ENCODE results near the gene TMEM182.

Gene TMEM182

DNA sequence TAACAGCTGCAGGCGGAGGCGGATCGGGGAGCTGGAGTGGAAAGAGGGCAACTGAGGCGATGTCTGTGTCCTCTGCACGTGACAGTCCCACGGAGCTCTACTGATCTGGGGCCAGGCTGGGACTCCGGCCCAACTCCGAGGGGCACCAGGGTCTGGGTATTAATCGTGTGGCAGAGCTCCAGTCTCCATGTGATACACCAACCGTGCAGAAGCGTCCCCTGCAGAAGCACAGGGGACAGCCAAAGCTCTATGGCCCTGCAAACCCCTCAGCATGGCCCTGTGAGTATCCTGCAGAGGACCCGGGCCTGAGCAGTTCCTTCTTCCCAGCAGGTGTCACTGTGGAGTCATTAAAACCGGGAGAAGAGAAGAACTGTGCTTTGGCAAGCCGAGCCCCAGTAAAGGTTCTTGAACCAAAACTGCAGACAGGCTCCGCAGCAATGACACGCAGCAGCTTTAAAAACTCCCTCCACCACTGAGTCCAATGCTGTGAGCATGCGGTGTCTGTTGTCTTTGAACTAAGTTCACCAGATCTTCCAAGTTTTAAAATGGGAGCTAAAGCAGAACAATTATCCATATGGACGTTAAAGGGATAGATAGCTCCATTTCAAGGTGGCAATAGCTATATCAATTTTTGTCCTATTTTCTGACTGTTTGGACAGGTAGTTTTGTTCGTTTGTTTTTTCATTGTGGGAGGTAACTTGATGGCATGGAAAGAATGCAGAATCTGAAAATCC lies 79.4 kb downstream of the TMEM182 start:
- DNase-seq (ENCODE audit: low read depth), result no peak
- H3K4me3 ChIP-seq (ENCODE audit: low read length), result no peak overlapping the region
- TF ChIP-seq CTCF (conservative IDR thresholded peaks at IDR 0.05; ENCODE audit: low read depth, low read length), result peak; percentile 75

DNA sequence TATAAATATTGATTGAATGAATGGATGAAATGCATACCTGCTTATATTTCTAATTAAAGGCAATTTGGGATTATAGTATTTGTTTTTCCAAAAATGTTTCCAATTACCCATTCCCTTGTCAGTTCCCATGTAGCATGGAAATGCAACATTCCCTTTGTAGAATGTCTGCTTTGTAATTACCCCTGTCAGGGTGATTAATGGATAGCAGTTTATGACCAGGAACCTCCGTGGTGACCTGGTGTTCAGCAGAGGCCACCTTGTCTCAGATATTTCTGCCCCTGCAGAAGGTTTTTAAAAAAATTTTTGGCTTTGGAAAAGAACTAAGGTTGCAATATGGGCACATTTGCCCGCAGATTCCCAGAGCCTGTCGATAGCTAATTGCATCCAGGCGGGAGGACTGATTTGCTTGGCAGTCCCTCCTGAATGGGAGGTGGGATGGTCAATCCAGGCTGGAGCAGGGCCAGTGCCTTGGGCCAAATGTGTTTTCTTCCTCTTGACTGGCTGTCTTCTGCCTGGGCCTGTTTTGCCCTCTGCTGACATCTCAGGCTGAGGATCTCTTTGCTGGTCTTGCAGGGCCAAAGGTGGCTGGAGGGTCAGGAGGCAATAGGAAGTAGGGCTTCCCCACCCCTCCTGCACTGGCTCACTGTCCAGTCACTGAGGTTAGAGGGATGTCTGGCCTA lies 82.1 kb downstream of the TMEM182 start:
- H3K4me3 ChIP-seq (ENCODE audit: low read length), result no peak overlapping the region
- TF ChIP-seq CTCF (conservative IDR thresholded peaks at IDR 0.05; ENCODE audit: low read depth, low read length), result no peak
- DNase-seq (ENCODE audit: low read depth), result no peak

GRCh38 chr2:102844911-102845310 lies 83.1 kb downstream of the TMEM182 start:
- no peak for DNase-seq (ENCODE audit: low read depth)
- H3K4me3 ChIP-seq (ENCODE audit: low read length), result no peak overlapping the region
- TF ChIP-seq CTCF (conservative IDR thresholded peaks at IDR 0.05; ENCODE audit: low read depth, low read length), result no peak

DNA sequence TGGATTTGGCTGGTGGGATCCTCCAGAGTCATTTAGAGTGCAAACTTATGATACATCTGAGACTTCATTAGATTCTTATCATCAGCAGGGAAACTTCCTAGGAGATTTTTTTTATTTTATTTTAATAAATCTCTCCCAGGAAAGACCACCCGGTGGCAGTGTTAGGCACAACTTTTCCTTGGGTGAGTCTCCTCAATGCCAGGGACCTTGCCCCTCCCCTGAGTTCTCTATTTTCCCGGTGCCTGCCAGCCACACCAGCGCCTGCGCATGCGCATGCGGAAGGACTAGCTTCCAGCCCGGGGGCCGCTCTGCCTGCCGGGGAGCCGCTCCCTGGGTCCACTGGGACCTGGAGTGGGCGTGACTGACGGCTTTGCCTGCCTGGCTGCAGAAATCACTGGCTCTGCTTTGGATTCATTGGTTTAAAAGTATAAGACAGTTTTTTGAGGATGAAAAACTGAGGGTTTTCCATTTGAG lies 86.6 kb downstream of the TMEM182 start:
- DNase-seq (ENCODE audit: low read depth), result peak; percentile 51
- peak overlapping the region; percentile 24 for H3K4me3 ChIP-seq (ENCODE audit: low read length)
- TF ChIP-seq CTCF (conservative IDR thresholded peaks at IDR 0.05; ENCODE audit: low read depth, low read length), result peak; percentile 45

GRCh38 chr2:102850888-102851287 lies 89.1 kb downstream of the TMEM182 start:
- no peak for TF ChIP-seq CTCF (conservative IDR thresholded peaks at IDR 0.05; ENCODE audit: low read depth, low read length)
- DNase-seq (ENCODE audit: low read depth), result no peak
- H3K4me3 ChIP-seq (ENCODE audit: low read length), result no peak overlapping the region

DNA sequence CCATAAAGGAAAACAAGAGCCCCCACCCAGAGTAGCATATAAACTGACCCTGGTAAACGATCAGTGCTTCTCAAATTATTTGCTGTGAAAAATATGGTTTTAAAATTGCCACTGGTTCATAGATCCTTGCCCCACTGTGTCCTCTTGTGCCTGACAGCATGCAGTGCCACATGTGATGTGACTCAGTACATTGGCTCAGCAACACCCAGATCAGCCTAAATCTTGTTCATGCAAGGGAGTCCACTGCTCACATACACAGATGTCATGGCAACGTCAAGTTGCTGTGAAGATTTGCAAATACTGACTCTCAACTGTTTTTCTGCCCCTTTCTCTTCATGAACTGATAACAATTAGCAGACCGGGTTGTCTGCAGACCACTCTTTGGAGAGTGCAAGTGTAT lies 91.0 kb downstream of the TMEM182 start:
- no peak overlapping the region for H3K4me3 ChIP-seq (ENCODE audit: low read length)
- no peak for DNase-seq (ENCODE audit: low read depth)
- TF ChIP-seq CTCF (conservative IDR thresholded peaks at IDR 0.05; ENCODE audit: low read depth, low read length), result no peak

Data from retinal pigment epithelial cell (primary cell).